GM23338 (cell line): ENCODE measurements around the gene SEMA4F. TPM values are rescaled to one million over a fixed set of nuclear protein-coding genes. Genes with fewer than 3 reads are reported as not detected.

Source experiments
- ATAC-seq: fragments of 200-7000 bp; cut with Tn5 transposase; 3 replicates; pipeline ENCODE4 v1.9.1; 2020
- DNase-seq: peaks from one replicate; pipeline ENCODE4 v3.0.0-alpha.2; 2015; ENCODE audit warnings: low spot score
- H2AFZ ChIP-seq: fragments of 200-600 bp; sonication (generic); 2 replicates; pipeline ENCODE4 v1.8.0; 2016; ENCODE audit warnings: antibody characterized with exemption, mild to moderate bottlenecking, moderate library complexity
- H3F3A ChIP-seq: fragments of 200-600 bp; sonication (generic); replicated peaks from 2 replicates; pipeline ENCODE4 v1.8.0; 2017; ENCODE audit warnings: antibody characterized with exemption, mixed run types, low read depth
- H3K27ac ChIP-seq: fragments of 200-600 bp; sonication (generic); 2 replicates; pipeline ENCODE4 v1.6.1; 2016; ENCODE audit warnings: low read depth
- H3K27me3 ChIP-seq: fragments of 200-600 bp; sonication (generic); 2 replicates; pipeline ENCODE4 v1.8.0; 2016; ENCODE audit warnings: mild to moderate bottlenecking, mixed run types, moderate library complexity; ENCODE audit not compliant: insufficient read depth
- H3K36me3 ChIP-seq: fragments of 200-600 bp; sonication (generic); 2 replicates; pipeline ENCODE4 v1.8.0; 2016; ENCODE audit warnings: mild to moderate bottlenecking; ENCODE audit not compliant: insufficient read depth
- H3K4me1 ChIP-seq: fragments of 200-600 bp; sonication (generic); 2 replicates; pipeline ENCODE4 v1.8.0; 2016; ENCODE audit warnings: mild to moderate bottlenecking, moderate library complexity; ENCODE audit not compliant: insufficient read depth
- H3K4me2 ChIP-seq: fragments of 200-600 bp; sonication (generic); 2 replicates; pipeline ENCODE4 v1.7.1; 2017; ENCODE audit warnings: mixed run types
- H3K4me3 ChIP-seq: fragments of 200-600 bp; sonication (generic); 2 replicates; pipeline ENCODE4 v1.6.1; 2016; ENCODE audit warnings: mixed run types
- H3K79me2 ChIP-seq: fragments of 200-600 bp; sonication (generic); replicated peaks from 2 replicates; pipeline ENCODE4 v1.8.0; 2017; ENCODE audit warnings: mild to moderate bottlenecking; ENCODE audit not compliant: insufficient read depth
- H3K9me2 ChIP-seq: fragments of 200-600 bp; sonication (generic); 2 replicates; pipeline ENCODE4 v1.8.0; 2017; ENCODE audit not compliant: insufficient read depth
- H4K20me1 ChIP-seq: fragments of 200-600 bp; sonication (generic); replicated peaks from 2 replicates; pipeline ENCODE4 v1.8.0; 2017; ENCODE audit warnings: mild to moderate bottlenecking; ENCODE audit not compliant: insufficient read depth
- H3K27ac Mint-ChIP-seq: 2 replicates; pipeline ENCODE4 v1.8.0; 2020; ENCODE audit warnings: inconsistent platforms, mild to moderate bottlenecking, moderate library complexity, mixed read lengths
- H3K27me3 Mint-ChIP-seq: 3 replicates; pipeline ENCODE4 v1.8.0; 2022; ENCODE audit warnings: low read depth, mild to moderate bottlenecking, moderate library complexity, mixed read lengths, inconsistent platforms; ENCODE audit not compliant: insufficient read depth, poor library complexity
- H3K36me3 Mint-ChIP-seq: 3 replicates; pipeline ENCODE4 v1.8.0; 2021; ENCODE audit warnings: low read depth, mild to moderate bottlenecking, inconsistent platforms, moderate library complexity, mixed read lengths
- H3K4me1 Mint-ChIP-seq: 3 replicates; pipeline ENCODE4 v1.8.0; 2020; ENCODE audit warnings: mild to moderate bottlenecking, inconsistent platforms, mixed read lengths
- H3K4me3 Mint-ChIP-seq: 3 replicates; pipeline ENCODE4 v1.8.0; 2021; ENCODE audit warnings: moderate library complexity, mild to moderate bottlenecking, inconsistent platforms, mixed read lengths
- H3K9me3 Mint-ChIP-seq: 3 replicates; pipeline ENCODE4 v1.8.0; 2020; ENCODE audit warnings: moderate library complexity, mild to moderate bottlenecking, inconsistent platforms, mixed read lengths
- CREB1 ChIP-seq: fragments of 250-450 bp; sonication (Bioruptor Pico); IDR thresholded peaks from 2 replicates; pipeline ENCODE4 v1.5.0; 2020; ENCODE audit warnings: low read depth, mild to moderate bottlenecking, moderate library complexity
- EZH2 ChIP-seq: fragments of 200-600 bp; sonication (generic); IDR thresholded peaks from one replicate; pipeline ENCODE4 v1.8.0; 2017; ENCODE audit warnings: antibody characterized with exemption, mild to moderate bottlenecking, low read depth; ENCODE audit not compliant: unreplicated experiment
- EZH2phosphoT487 ChIP-seq: fragments of 200-600 bp; sonication (generic); IDR thresholded peaks from one replicate; pipeline ENCODE4 v1.8.1; 2018; ENCODE audit warnings: antibody characterized with exemption; ENCODE audit not compliant: unreplicated experiment
- JUNB ChIP-seq: IDR thresholded peaks from one replicate; pipeline ENCODE4 v1.6.1; 2016; ENCODE audit warnings: antibody characterized with exemption; ENCODE audit not compliant: unreplicated experiment
- NANOG ChIP-seq: IDR thresholded peaks from 2 replicates; pipeline ENCODE4 v1.6.1; 2016; ENCODE audit warnings: antibody characterized with exemption, borderline replicate concordance
- POLR2AphosphoS5 ChIP-seq: IDR thresholded peaks from 2 replicates; pipeline ENCODE4 v1.6.1; 2016; ENCODE audit warnings: antibody characterized with exemption, low read depth
- REST ChIP-seq: IDR thresholded peaks from one replicate; pipeline ENCODE4 v1.6.1; 2018; ENCODE audit warnings: antibody characterized with exemption; ENCODE audit not compliant: unreplicated experiment
- STAT1 ChIP-seq: IDR thresholded peaks from one replicate; pipeline ENCODE4 v1.6.1; 2016; ENCODE audit warnings: antibody characterized with exemption; ENCODE audit not compliant: unreplicated experiment
- ZNF114 ChIP-seq: fragments of 250-450 bp; sonication (Bioruptor Pico); IDR thresholded peaks from 2 replicates; pipeline ENCODE4 v1.5.0; 2020; ENCODE audit warnings: mild to moderate bottlenecking, moderate library complexity
- ZNF331 ChIP-seq: fragments of 250-450 bp; sonication (Bioruptor Pico); IDR thresholded peaks from 2 replicates; pipeline ENCODE4 v1.5.0; 2020; ENCODE audit warnings: low read depth, mild to moderate bottlenecking, moderate library complexity
- ZNF462 ChIP-seq: fragments of 250-450 bp; sonication (Bioruptor Pico); IDR thresholded peaks from 2 replicates; pipeline ENCODE4 v1.5.0; 2020; ENCODE audit warnings: mild to moderate bottlenecking, moderate library complexity
- polyA plus RNA-seq: library from polyadenylated mRNA; unstranded; fragments of >200 nt; fragmentation: Nextera tagmentation; extraction: Ambion mirVana; gene quantifications from 2 replicates; pipeline ENCODE4 v1.2.1, GENCODE V29; 2016
- total RNA-seq: library from RNA; depleted of rRNA; stranded (reverse); fragments of >200 nt; shearing (Covaris generic); gene quantifications from 2 replicates; pipeline ENCODE4 v1.2.3, GENCODE V29; 2014
- TF ChIP-seq, protein P1 (sequence below), 2 experiments: fragments of 200-600 bp in 1 of 2; sonication (generic) in 1 of 2; conservative IDR thresholded peaks; 2 replicates each; pipeline versions ENCODE4 v1.5.1 to v1.6.1; 2016 to 2017; ENCODE audit warnings: antibody characterized with exemption in 2 of 2, low read depth in 2 of 2, mild to moderate bottlenecking in 2 of 2, moderate library complexity in 1 of 2
- TF ChIP-seq, protein P2 (sequence below): IDR thresholded peaks from 2 replicates; pipeline ENCODE4 v1.6.1; 2016; ENCODE audit warnings: antibody characterized with exemption

SEMA4F gene
- total and polyA plus RNA-seq, 2 experiments from 2014 or later, result 2.2 to 3.2 TPM

DNA sequence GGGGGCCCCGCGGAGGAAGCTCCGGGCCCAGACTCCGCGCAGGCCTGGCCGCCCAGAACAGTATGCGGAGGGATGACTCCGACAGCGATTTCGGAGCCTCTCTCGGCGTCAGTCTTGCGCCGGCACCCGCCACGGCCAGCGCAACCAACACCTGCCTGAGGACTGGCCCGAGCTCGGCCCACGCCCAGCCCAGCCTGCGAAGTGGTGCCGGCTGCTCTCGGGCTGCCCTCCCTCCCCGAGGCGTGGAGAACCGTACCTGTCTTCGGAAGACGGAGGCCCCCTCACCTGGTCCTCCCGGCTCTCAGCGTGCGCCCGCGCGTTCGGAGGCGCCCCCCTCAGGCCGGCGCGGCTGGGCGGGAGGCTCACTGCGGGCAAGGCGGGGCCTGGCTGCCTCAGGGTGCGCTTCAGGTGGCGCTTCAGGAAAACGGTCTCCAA, 6.0 kb upstream of the SEMA4F start, which contains the start of gene M1AP:
Gene M1AP (minus strand): TSS at position 322 of the 435 bp plus-strand sequence. CDS start 8,055 bp downstream, outside the sequence.
- peak within 1 kb of the TSS; percentile 19 for H2AFZ ChIP-seq
- peaks cover 5% of the 10 kb centered on the region; the same call in 1 of the 2 replicates for H3F3A ChIP-seq
- no peaks in the 10 kb centered on the region for H3K36me3 ChIP-seq
- peak within 1 kb of the TSS; percentile 65 for H3K4me3 ChIP-seq
- peaks cover 17% of the 10 kb centered on the region for H3K4me1 Mint-ChIP-seq
- H3K36me3 Mint-ChIP-seq, result no peaks in the 10 kb centered on the region
- peak within 1 kb of the TSS; percentile 80 for H3K4me2 ChIP-seq
- peaks cover 24% of the 10 kb centered on the region for H3K4me1 ChIP-seq
- H3K9me2 ChIP-seq, result peaks cover 7% of the 10 kb centered on the region; the same call in 1 of the 2 replicates
- H4K20me1 ChIP-seq, result no peaks in the 10 kb centered on the region
- TF ChIP-seq EZH2phosphoT487 (no peak), ZNF114 (no peak), JUNB (no peak), REST (no peak), CREB1 (CRISPR knock-in tag) (no peak), STAT1 (no peak), POLR2AphosphoS5 (peak; percentile 72), ZNF331 (CRISPR knock-in tag) (no peak), ZNF462 (CRISPR knock-in tag) (no peak), EZH2 (no peak), NANOG (no peak)
- TF ChIP-seq, protein P1, sequence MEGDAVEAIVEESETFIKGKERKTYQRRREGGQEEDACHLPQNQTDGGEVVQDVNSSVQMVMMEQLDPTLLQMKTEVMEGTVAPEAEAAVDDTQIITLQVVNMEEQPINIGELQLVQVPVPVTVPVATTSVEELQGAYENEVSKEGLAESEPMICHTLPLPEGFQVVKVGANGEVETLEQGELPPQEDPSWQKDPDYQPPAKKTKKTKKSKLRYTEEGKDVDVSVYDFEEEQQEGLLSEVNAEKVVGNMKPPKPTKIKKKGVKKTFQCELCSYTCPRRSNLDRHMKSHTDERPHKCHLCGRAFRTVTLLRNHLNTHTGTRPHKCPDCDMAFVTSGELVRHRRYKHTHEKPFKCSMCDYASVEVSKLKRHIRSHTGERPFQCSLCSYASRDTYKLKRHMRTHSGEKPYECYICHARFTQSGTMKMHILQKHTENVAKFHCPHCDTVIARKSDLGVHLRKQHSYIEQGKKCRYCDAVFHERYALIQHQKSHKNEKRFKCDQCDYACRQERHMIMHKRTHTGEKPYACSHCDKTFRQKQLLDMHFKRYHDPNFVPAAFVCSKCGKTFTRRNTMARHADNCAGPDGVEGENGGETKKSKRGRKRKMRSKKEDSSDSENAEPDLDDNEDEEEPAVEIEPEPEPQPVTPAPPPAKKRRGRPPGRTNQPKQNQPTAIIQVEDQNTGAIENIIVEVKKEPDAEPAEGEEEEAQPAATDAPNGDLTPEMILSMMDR (conservative IDR thresholded peaks at IDR 0.05; ENCODE audit: low read depth in 2 of 2), result peak; percentile 59 to 80
- TF ChIP-seq, protein P2, sequence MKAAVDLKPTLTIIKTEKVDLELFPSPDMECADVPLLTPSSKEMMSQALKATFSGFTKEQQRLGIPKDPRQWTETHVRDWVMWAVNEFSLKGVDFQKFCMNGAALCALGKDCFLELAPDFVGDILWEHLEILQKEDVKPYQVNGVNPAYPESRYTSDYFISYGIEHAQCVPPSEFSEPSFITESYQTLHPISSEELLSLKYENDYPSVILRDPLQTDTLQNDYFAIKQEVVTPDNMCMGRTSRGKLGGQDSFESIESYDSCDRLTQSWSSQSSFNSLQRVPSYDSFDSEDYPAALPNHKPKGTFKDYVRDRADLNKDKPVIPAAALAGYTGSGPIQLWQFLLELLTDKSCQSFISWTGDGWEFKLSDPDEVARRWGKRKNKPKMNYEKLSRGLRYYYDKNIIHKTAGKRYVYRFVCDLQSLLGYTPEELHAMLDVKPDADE, result no peak
- DNase-seq (peak; percentile 82), ATAC-seq (peak; percentile 93)
- no peak within 1 kb of the TSS for H3K27ac Mint-ChIP-seq
- 0 out of 3 replicates have a peak, but pooled peaks cover 5% of the 10 kb centered on the region for H3K9me3 Mint-ChIP-seq
- H3K27me3 Mint-ChIP-seq, result peaks cover 12% of the 10 kb centered on the region
- H3K79me2 ChIP-seq, result no peaks in the 10 kb centered on the region
- peak within 1 kb of the TSS; percentile 63 for H3K4me3 Mint-ChIP-seq
- H3K27ac ChIP-seq, result no peak within 1 kb of the TSS
- peaks cover 18% of the 10 kb centered on the region for H3K27me3 ChIP-seq
